Lower leg skin (tissue), 4 donors: Measurements from ENCODE around the gene PTRHD1. TPM values are rescaled to one million over a fixed set of nuclear protein-coding genes. Genes with fewer than 3 reads are reported as not detected.

ENCODE experiments used
- DNase-seq, 2 donors: peaks; one replicate each; pipeline ENCODE4 v3.0.0-alpha.2; 2019; ENCODE audit warnings: low spot score in 2 of 2
- H3K4me3 ChIP-seq: fragments of 200-600 bp; sonication (generic); 2 replicates; pipeline ENCODE4 v1.5.1; 2017; ENCODE audit warnings: mild to moderate bottlenecking, low read depth; ENCODE audit not compliant: poor library complexity, severe bottlenecking
- POLR2A ChIP-seq, 2 donors: fragments of 450-650 bp; IDR thresholded peaks; one replicate each; pipeline ENCODE4 v1.6.1; 2016 to 2017; ENCODE audit warnings: antibody characterized with exemption in 2 of 2, mild to moderate bottlenecking in 1 of 2, moderate library complexity in 1 of 2
- WGBS, 2 donors: methylation state at CpG; one replicate each; pipeline ENCODE4 v1.1.5; 2018; 5-methylcytosine and 5-hydroxymethylcytosine counted together
- intact Hi-C: fragments of 100-400 bp; cut with DNase I; formaldehyde crosslinking; loops from one replicate; pipeline ENCODE4 v1.15.0; 2023; ENCODE audit warnings: low total_unique reads
- total RNA-seq, 4 donors: library from RNA; depleted of rRNA; stranded (reverse); fragments of >200 nt; gene quantifications; one replicate each; pipeline ENCODE4 v1.1.0, GENCODE V29; 2016
- TF ChIP-seq, protein P1 (sequence below), 3 donors: fragments of 450-650 bp; IDR thresholded peaks; one replicate each; pipeline ENCODE4 v1.5.1; 2016; ENCODE audit warnings: antibody characterized with exemption in 3 of 3, mild to moderate bottlenecking in 3 of 3, moderate library complexity in 2 of 3

Gene PTRHD1
- total RNA-seq, 4 donors from 2014 or later, result 13.6 to 39.7 (median 30.2) TPM

DNA sequence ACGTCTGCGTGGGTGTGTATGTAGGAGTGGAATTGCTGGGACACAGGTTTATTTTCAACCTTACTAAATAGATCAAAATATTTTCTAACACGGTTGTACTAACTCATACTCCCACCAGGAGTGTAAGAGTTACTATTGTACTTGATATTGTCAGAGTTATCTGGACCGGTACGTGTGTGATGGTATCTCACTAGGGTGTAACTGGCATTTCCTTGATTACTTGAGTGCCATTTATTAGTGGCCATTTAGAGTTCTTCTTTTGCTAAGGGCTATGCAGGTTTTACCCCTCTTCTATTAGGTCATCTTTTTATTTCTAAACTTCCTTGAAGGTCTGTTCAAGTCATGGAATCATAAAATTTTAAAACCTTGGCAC lies 33.6 kb upstream of the PTRHD1 start:
- DNase-seq, result no peak
- H3K4me3 ChIP-seq, result no peak overlapping the region
- WGBS, 2 donors, result 63 to 68% methylated on average over 5 of the region's 5 CpGs
- intact Hi-C loops, result loop anchor here (5.0 kb wide), 1 partner anchor 414 kb away; no protein-coding TSS in a partner anchor
- TF ChIP-seq, protein P1, sequence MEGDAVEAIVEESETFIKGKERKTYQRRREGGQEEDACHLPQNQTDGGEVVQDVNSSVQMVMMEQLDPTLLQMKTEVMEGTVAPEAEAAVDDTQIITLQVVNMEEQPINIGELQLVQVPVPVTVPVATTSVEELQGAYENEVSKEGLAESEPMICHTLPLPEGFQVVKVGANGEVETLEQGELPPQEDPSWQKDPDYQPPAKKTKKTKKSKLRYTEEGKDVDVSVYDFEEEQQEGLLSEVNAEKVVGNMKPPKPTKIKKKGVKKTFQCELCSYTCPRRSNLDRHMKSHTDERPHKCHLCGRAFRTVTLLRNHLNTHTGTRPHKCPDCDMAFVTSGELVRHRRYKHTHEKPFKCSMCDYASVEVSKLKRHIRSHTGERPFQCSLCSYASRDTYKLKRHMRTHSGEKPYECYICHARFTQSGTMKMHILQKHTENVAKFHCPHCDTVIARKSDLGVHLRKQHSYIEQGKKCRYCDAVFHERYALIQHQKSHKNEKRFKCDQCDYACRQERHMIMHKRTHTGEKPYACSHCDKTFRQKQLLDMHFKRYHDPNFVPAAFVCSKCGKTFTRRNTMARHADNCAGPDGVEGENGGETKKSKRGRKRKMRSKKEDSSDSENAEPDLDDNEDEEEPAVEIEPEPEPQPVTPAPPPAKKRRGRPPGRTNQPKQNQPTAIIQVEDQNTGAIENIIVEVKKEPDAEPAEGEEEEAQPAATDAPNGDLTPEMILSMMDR (IDR thresholded peaks at IDR 0.05), result no peak
- no peak for TF ChIP-seq POLR2A (IDR thresholded peaks at IDR 0.05)

DNA sequence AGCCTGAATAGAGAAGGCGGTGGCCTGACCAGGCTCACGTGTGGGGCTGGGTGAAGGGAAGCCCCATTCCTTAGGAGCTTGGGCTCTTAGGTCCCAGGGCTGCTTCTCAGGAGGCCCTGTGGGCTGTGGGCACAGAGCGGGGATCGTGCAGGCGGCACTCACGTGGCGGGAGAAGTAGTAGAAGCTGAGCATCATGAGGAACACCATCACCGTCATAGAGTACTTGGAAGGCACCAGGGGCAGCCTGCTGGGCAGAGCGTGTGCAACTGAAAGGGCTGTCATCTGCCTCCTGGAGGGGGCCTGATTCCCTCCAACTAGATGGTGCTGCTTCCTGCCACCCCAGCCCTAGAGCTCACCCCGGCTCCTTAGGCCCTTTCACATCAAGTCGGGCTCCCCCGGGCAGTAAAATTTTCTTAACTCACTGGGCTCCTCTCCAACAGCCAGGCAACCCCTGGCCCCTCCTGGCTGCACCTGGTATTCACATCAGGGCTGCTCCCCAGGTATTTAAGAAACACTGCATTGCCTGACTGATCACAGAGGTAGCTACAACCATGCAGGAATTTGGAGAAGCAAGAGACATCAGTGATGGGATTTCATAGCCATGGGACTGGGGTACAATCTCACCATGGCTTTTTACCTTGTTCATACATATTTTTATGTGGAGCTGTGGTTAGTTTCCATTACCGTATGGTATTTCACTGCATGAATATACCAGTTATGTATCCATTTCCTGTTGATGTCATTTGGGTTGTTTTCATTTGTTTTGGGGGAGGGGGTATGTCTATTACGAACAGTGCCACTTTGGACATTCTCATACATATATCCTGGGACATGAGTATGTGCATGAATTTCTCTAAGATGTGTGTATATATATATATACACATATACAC lies 32.9 kb upstream of the PTRHD1 start:
- TF ChIP-seq, protein P1 (IDR thresholded peaks at IDR 0.05), result no peak
- no peak for TF ChIP-seq POLR2A (IDR thresholded peaks at IDR 0.05)
- H3K4me3 ChIP-seq, result no peak overlapping the region
- DNase-seq, result peak in 1 of 2 donors; percentile 60
- WGBS, 2 donors, result 89 to 90% methylated on average over 14 of the region's 14 CpGs
- intact Hi-C loops, result loop anchor here (5.0 kb wide), 1 partner anchor 414 kb away; no protein-coding TSS in a partner anchor

DNA sequence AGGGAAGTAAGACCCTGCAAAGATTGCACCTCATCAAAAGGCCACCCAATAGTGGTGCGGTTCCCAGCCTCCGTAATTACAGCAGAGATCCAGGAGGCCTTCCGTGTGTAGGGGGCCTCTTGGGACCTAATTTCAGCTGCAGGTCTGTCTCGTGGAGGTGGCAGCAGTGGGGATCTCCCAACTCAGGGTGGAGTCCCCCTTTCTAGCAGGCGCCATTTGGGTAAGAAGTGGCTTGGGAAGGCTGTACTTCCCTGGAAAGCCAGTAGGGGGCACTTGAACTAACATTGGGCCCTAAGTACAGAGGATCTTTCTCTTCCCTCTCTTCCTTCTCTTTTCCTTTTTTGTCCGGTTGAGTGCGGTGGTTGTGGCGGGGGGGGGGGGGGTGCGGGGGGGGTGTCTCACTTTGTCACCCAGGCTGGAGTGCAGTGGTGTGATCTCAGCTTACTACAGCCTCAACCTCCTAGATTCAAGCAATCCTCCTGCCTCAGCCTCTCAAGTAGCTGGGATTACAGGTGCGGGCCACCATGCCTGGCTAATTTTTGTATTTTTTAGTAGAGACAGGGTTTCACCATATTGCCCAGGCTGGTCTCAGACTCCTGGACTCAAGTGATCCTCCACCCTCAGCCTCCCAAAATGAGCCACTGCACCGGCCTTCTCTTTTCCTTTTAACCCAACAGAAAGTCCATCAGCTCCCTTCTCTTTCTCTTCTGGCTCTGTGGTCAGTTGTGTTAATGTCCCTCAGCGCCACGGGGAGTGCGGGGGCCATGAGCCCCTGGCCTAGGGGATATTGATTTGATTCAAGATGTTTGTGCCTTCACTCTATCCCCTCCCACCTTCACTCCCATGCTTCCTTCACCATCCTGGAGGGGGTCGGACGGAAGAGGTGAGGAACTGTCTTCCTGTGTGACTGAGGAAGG lies 32.0 kb upstream of the PTRHD1 start:
- DNase-seq, result peak in 1 of 2 donors; percentile 68
- intact Hi-C loops, result loop anchor here (5.0 kb wide), 1 partner anchor 413 kb away; no protein-coding TSS in a partner anchor
- no peak for TF ChIP-seq POLR2A (IDR thresholded peaks at IDR 0.05)
- TF ChIP-seq, protein P1 (IDR thresholded peaks at IDR 0.05), result no peak
- 90 to 95% methylated on average over 15 of the region's 16 CpGs for WGBS, 2 donors
- H3K4me3 ChIP-seq, result no peak overlapping the region

DNA sequence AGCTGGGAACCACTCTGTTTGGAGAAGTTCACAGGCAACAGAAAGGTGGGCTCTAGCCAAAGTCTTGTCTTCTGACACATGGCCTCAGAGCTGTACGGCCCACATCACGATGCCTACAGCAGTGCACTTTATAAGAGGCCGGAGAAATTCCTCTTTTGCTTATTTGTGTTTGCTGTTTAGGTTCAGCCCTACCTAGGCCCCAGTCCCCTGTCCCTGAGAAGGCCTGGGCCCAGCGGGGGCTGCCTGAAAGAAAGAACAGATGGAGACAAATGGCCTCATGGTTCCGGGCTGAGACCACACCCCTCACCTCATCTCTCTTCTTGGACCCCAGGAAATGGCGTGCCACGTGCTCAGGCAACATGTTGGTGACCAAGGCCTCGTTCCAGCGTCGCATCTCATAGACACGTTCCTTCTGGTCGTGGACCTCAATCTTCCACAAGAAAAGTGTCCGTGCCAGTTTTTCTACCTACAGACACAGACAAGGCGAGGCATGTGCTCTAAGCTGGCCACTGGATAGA lies 30.9 kb upstream of the PTRHD1 start:
- intact Hi-C loops, result no loop called here
- DNase-seq, result peak in 1 of 2 donors; percentile 32
- TF ChIP-seq POLR2A (IDR thresholded peaks at IDR 0.05), result no peak
- TF ChIP-seq, protein P1 (IDR thresholded peaks at IDR 0.05), result no peak
- no peak overlapping the region for H3K4me3 ChIP-seq
- WGBS, 2 donors, result 89 to 93% methylated on average over 14 of the region's 14 CpGs

DNA sequence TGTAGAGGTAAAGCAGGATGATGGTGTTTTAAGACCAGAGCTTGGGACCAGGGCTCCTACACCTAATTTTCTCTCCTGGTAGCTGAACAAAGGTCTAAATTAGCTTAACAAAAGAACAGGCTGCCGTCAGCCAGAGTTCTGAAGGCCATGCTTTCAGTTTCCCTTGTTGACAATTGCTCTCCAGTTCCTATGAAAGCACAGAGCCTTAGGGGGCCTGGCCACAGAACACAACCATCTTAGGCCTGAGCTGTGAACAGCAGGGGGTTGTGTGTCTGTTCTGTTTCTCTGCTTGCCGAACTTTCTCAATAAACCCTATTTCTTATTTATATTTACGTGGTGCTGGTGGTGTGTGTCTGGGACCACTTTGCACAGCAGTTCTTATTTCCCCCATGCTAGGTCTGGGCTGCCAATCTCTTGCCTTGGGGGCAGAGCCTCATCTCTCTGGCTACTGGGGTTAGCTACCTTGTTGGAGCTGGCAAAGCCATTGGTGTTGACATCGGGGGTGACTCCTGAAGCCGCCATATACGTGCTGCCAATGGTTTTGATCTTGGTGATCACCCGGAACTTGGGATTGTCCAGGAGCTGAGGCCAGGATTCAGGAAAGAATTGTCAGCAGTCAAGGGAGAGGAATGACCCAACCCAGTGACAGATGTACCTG lies 29.0 kb upstream of the PTRHD1 start:
- no peak overlapping the region for H3K4me3 ChIP-seq
- no peak for TF ChIP-seq POLR2A (IDR thresholded peaks at IDR 0.05)
- TF ChIP-seq, protein P1 (IDR thresholded peaks at IDR 0.05), result no peak
- no peak for DNase-seq
- intact Hi-C loops, result no loop called here
- 88 to 91% methylated on average over 7 of the region's 7 CpGs for WGBS, 2 donors
